BE2C (cell line): ENCODE data around the gene SLC5A9.

Source experiments
- DNase-seq: peaks from one replicate; pipeline ENCODE4 v3.0.0-alpha.2; 2020
- H3K27me3 ChIP-seq: fragments of 250-450 bp; sonication (Bioruptor Pico); 2 replicates; pipeline ENCODE4 v1.5.1; 2020; ENCODE audit warnings: mild to moderate bottlenecking
- H3K36me3 ChIP-seq: fragments of 250-450 bp; sonication (Bioruptor Pico); 2 replicates; pipeline ENCODE4 v1.5.1; 2020; ENCODE audit warnings: mild to moderate bottlenecking
- H3K4me1 ChIP-seq: fragments of 250-450 bp; sonication (Bioruptor Pico); 2 replicates; pipeline ENCODE4 v1.5.1; 2020
- H3K4me3 ChIP-seq: 2 replicates; pipeline ENCODE4 v1.5.1; 2011; ENCODE audit warnings: low read depth, low read length
- H3K9me3 ChIP-seq: fragments of 250-450 bp; sonication (Bioruptor Pico); 2 replicates; pipeline ENCODE4 v1.5.1; 2020
- TF ChIP-seq, protein P1 (sequence below): IDR thresholded peaks from 2 replicates; pipeline ENCODE4 v1.5.1; 2012; ENCODE audit warnings: mild to moderate bottlenecking, low read depth, low read length

Gene SLC5A9

GRCh38 chr1:48221657-48222056 is 859 bp upstream of the SLC5A9 start:
- TF ChIP-seq, protein P1, sequence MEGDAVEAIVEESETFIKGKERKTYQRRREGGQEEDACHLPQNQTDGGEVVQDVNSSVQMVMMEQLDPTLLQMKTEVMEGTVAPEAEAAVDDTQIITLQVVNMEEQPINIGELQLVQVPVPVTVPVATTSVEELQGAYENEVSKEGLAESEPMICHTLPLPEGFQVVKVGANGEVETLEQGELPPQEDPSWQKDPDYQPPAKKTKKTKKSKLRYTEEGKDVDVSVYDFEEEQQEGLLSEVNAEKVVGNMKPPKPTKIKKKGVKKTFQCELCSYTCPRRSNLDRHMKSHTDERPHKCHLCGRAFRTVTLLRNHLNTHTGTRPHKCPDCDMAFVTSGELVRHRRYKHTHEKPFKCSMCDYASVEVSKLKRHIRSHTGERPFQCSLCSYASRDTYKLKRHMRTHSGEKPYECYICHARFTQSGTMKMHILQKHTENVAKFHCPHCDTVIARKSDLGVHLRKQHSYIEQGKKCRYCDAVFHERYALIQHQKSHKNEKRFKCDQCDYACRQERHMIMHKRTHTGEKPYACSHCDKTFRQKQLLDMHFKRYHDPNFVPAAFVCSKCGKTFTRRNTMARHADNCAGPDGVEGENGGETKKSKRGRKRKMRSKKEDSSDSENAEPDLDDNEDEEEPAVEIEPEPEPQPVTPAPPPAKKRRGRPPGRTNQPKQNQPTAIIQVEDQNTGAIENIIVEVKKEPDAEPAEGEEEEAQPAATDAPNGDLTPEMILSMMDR: no peak
- Histone ChIP-seq H3K4me1 (no peaks in the 10 kb centered on the region), H3K36me3 (no peaks in the 10 kb centered on the region), H3K4me3 (no peak overlapping the region), H3K9me3 (no peaks in the 10 kb centered on the region), H3K27me3 (no peaks in the 10 kb centered on the region)
- no peak for DNase-seq

GRCh38 chr1:48223366-48224240 is 1.1 kb downstream of the SLC5A9 start:
- TF ChIP-seq, protein P1: no peak
- DNase-seq: no peak
- Histone ChIP-seq H3K27me3 (no peaks in the 10 kb centered on the region), H3K9me3 (no peaks in the 10 kb centered on the region), H3K4me3 (no peak overlapping the region), H3K36me3 (no peaks in the 10 kb centered on the region), H3K4me1 (no peaks in the 10 kb centered on the region)

DNA sequence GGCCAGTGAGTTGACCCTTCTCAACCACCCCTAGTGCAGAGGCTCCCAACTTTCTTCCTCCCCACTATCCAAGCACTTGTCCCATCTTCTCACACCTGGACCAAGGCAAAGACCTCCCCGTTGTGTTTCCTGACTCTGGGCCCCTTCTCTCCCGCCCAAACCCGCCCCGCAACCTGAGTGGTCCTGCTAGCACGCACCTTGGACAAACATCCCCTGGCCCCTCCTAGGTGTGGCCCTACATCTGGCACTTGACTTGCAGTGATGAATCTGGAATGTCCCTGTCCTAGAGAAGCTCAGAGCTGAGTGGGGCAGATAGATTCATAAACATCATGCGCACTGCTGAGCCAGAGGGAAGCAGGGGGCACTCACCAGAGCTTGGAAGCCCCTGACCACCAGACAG is 2.3 kb downstream of the SLC5A9 start:
- H3K4me3 ChIP-seq: no peak overlapping the region

DNA sequence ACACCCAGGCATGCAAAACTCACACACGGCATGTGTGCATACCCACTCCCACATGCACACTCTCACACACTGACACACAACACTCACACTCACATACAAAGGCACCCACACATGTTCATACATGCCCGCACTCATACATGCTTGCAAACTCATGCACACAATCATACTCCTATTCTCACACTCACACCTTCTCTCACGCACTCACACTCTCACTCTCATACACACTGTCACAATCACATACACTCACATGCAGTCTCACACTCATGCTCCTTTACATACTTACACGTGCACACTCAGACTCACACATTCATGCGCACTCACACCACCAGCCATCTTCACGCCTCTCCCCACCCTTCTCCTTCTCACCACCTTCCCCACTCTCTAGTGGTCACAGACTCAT is 3.1 kb downstream of the SLC5A9 start:
- no peaks in the 10 kb centered on the region for H3K27me3 ChIP-seq
- no peak overlapping the region for H3K4me3 ChIP-seq
- no peaks in the 10 kb centered on the region for H3K36me3 ChIP-seq
- DNase-seq: no peak
- TF ChIP-seq, protein P1: no peak
- no peaks in the 10 kb centered on the region for H3K9me3 ChIP-seq
- no peaks in the 10 kb centered on the region for H3K4me1 ChIP-seq

More for the DNA sequence above, 2.3 kb downstream of the SLC5A9 start:
- H3K4me1 ChIP-seq: no peaks in the 10 kb centered on the region
- no peak for DNase-seq
- H3K36me3 ChIP-seq: no peaks in the 10 kb centered on the region
- TF ChIP-seq, protein P1: no peak
- H3K9me3 ChIP-seq: no peaks in the 10 kb centered on the region
- no peaks in the 10 kb centered on the region for H3K27me3 ChIP-seq

- TF ChIP-seq, protein P1: no peak
- no peaks in the 10 kb centered on the region for H3K36me3 ChIP-seq
- H3K4me1 ChIP-seq: no peaks in the 10 kb centered on the region
- no peak for DNase-seq
- no peak overlapping the region for H3K4me3 ChIP-seq
- no peaks in the 10 kb centered on the region for H3K27me3 ChIP-seq
- H3K9me3 ChIP-seq: no peaks in the 10 kb centered on the region
These were observed 4.9 kb downstream of the SLC5A9 start for GRCh38 chr1:48227165-48228013.
